Measurements from ENCODE around the gene NCLN.
A peak's percentile ranks its signal among the peaks of the same experiment; 100 is the strongest.
"Not testable (repeated sequence)": the region's sequence is repeated elsewhere in the genome, so short reads cannot be mapped to it uniquely, and the experiment has no call there.

Gene NCLN

DNA sequence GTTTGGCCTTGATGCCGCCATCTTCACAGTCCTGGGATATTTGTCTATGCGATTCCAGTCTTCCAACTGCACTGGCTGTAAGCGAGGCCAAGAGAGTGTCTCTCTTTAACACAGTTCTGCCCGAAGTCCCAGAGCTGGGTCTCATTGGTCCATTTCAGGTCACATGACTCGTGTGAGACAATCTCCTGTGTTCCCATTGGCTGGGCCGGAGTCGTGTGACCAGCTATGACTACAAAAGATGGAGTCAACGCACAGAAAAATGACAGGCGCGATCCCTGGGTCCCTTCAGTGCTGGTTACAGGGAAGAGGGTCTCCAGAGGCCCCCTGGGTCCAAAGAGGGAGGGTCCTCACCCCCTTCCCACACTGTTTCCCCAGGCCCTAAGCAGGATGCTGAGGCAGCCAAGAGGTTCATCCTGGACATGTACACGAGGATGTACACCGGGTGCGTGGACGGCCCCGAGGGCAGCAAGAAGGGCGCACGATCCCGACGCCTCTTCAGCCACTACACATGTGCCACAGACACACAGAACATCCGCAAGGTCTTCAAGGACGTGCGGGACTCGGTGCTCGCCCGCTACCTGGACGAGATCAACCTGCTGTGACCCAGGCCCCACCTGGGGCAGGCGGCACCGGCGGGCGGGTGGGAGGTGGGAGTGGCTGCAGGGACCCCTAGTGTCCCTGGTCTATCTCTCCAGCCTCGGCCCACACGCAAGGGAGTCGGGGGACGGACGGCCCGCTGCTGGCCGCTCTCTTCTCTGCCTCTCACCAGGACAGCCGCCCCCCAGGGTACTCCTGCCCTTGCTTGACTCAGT lies 23.1 kb upstream of the NCLN start:
- no peaks in the 10 kb centered on the region for H3K27me3 Mint-ChIP-seq
- H3K4me1 Mint-ChIP-seq (ENCODE audit: low read depth), result peaks cover 46% of the 10 kb centered on the region
- peaks cover 11% of the 10 kb centered on the region for H3K36me3 Mint-ChIP-seq (ENCODE audit: low read depth)
- H3K9me3 Mint-ChIP-seq, result peaks cover 9% of the 10 kb centered on the region
- H3K27ac Mint-ChIP-seq, result no peak overlapping the region
- intact Hi-C loops (cut with micrococcal nuclease), result loop anchor here (5.0 kb wide), 1 partner anchor 35 kb away; no protein-coding TSS in a partner anchor
- H3K4me3 Mint-ChIP-seq, result no peak overlapping the region

DNA sequence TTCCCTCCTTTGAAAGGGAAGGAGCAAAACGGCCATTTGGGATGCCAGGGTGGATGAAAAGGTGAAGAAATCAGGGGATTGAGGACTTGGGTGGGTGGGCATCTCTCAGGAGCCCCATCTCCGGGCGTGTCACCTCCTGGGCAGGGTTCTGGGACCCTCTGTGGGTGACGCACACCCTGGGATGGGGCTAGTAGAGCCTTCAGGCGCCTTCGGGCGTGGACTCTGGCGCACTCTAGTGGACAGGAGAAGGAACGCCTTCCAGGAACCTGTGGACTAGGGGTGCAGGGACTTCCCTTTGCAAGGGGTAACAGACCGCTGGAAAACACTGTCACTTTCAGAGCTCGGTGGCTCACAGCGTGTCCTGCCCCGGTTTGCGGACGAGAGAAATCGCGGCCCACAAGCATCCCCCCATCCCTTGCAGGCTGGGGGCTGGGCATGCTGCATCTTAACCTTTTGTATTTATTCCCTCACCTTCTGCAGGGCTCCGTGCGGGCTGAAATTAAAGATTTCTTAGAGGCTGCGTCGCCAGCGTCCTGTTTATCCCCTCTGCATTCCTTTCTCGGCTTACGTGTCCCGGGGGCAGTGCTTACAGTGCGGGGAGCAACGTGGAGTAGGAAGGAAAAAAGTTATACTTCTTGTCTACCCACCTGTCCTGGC lies 22.4 kb upstream of the NCLN start:
- H3K27ac Mint-ChIP-seq, result no peak overlapping the region
- H3K9me3 Mint-ChIP-seq, result peaks cover 9% of the 10 kb centered on the region
- H3K36me3 Mint-ChIP-seq (ENCODE audit: low read depth), result peaks cover 18% of the 10 kb centered on the region
- H3K4me1 Mint-ChIP-seq (ENCODE audit: low read depth), result peaks cover 53% of the 10 kb centered on the region
- intact Hi-C loops (cut with micrococcal nuclease), result loop anchor here (5.0 kb wide), 1 partner anchor 36 kb away; no protein-coding TSS in a partner anchor
- no peak overlapping the region for H3K4me3 Mint-ChIP-seq
- no peaks in the 10 kb centered on the region for H3K27me3 Mint-ChIP-seq

DNA sequence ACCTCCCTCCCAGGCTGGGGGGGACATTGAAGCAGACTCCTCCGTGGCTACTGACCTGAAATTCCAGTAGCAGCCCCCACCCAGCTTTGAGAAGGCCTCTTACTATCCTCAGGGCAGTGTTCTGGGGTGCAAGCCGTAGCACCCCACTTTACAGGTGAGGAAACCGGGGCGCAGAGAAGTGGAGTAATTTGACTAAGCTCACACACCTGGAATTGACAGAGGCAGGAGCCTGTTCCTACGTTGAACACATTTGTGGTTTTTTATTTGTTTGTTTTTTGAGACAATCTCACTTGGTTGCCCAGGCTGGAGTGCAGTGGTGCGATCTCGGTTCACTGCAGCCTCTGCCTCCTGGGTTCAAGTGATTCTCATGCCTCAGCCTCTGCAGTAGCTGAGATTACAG lies 21.8 kb upstream of the NCLN start:
- H3K27me3 Mint-ChIP-seq, result no peaks in the 10 kb centered on the region
- no peak overlapping the region for H3K4me3 Mint-ChIP-seq
- peaks cover 18% of the 10 kb centered on the region for H3K36me3 Mint-ChIP-seq (ENCODE audit: low read depth)
- H3K9me3 Mint-ChIP-seq, result peaks cover 9% of the 10 kb centered on the region
- no peak overlapping the region for H3K27ac Mint-ChIP-seq
- intact Hi-C loops (cut with micrococcal nuclease), result loop anchor here (5.0 kb wide), 1 partner anchor 37 kb away; no protein-coding TSS in a partner anchor
- peaks cover 54% of the 10 kb centered on the region for H3K4me1 Mint-ChIP-seq (ENCODE audit: low read depth)

DNA sequence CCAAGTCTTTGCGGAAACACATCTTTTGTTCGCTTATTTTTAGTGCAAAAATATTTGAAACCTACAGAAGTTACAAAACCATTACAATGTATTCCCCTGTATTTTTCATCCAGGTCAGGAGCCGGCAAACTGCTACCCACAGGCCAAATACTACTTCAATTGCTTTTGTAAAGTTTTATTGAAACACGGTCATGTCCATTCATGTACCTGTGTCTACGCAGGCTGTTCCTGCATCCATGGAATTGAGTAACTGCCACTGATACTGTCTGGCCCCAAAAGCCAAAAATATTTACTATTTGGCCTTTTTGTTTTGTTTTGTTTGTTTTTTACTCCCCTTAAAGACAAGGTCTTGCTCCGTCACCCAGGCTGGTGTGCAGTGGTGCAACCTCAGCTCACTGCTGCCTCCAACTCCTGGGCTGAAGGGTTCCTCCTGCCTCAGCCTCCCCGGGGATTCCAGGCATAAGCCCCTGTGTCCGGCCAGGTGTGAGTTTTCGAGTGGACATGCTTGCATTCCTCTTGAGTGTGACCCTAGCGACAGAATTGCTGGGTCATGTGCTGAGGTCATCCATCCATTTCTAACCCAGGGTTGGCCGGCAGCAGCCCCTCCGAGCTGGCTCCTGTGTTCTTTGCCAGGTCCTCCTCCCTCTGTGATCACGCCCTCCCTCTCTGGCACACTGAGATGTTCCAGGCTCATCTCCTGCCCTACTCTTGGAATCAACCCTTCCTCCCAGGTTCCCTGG lies 18.0 kb upstream of the NCLN start:
- H3K27me3 Mint-ChIP-seq, result no peaks in the 10 kb centered on the region
- no peak overlapping the region for H3K4me3 Mint-ChIP-seq
- peaks cover 18% of the 10 kb centered on the region for H3K36me3 Mint-ChIP-seq (ENCODE audit: low read depth)
- peak overlapping the region; percentile 33 for H3K27ac Mint-ChIP-seq
- H3K9me3 Mint-ChIP-seq, result no peaks in the 10 kb centered on the region
- intact Hi-C loops (cut with micrococcal nuclease), result no loop called here
- H3K4me1 Mint-ChIP-seq (ENCODE audit: low read depth), result peaks cover 71% of the 10 kb centered on the region

DNA sequence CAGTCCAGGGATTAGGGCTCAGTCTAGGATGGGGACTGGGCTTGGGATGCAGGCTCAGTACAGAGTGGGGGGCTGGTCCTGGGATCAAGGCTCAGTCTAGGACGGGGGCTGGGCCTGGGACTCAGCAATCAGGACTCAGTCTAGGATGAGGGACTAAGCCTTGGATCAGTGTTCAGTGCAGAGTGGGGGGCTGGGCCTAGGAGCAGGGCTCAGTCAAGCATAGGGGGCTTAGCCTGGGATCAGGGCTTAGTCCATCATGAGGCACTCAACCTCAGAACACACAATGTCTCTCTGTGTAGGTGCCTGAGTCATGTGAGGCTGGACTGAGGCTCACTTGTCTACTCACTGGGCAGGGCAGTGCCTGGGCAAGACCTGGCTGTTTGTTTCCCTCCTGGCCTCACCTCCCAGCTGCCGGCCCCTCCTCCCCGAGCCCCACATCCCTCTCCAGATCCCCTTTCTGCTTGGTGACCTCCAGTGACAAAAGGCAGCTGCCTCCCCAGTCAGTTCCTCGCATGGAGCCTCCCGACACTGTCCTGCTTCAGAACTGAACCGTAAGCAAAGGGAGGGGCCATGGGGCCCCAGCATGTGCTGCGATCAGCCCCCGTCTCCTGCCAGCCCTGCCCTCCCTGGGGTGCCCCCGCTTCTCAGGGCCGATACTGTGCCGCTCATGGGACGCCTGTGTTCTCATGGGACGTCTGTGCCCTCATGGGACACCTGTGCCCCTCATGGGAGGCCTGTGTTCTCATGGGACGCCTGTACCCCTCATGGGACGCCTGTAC lies 13.6 kb upstream of the NCLN start:
- H3K36me3 Mint-ChIP-seq (ENCODE audit: low read depth), result peaks cover 7% of the 10 kb centered on the region
- no peaks in the 10 kb centered on the region for H3K9me3 Mint-ChIP-seq
- H3K4me3 Mint-ChIP-seq, result no peak overlapping the region
- intact Hi-C loops (cut with micrococcal nuclease), result no loop called here
- H3K27ac Mint-ChIP-seq, result peak overlapping the region; percentile 20
- H3K4me1 Mint-ChIP-seq (ENCODE audit: low read depth), result peaks cover 57% of the 10 kb centered on the region
- H3K27me3 Mint-ChIP-seq, result no peaks in the 10 kb centered on the region

DNA sequence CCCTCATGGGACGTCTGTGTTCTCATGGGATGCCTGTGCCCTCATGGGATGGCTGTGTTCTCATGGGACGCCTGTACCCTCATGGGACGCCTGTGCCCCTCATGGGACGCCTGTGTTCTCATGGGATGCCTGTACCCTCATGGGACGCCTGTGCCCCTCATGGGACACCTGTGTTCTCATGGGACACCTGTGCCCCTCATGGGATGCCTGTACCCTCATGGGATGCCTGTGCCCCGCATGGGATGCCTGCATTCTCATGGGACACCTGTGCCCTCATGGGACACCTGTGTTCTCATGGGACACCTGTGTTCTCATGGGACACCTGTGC lies 13.1 kb upstream of the NCLN start:
- H3K27me3 Mint-ChIP-seq; H3K4me3 Mint-ChIP-seq; H3K9me3 Mint-ChIP-seq; intact Hi-C loops (cut with micrococcal nuclease); H3K36me3 Mint-ChIP-seq (ENCODE audit: low read depth): not testable (repeated sequence)
- Mint-ChIP-seq H3K27ac (peak overlapping the region; percentile 20), H3K4me1 (ENCODE audit: low read depth) (peaks cover 60% of the 10 kb centered on the region)

DNA sequence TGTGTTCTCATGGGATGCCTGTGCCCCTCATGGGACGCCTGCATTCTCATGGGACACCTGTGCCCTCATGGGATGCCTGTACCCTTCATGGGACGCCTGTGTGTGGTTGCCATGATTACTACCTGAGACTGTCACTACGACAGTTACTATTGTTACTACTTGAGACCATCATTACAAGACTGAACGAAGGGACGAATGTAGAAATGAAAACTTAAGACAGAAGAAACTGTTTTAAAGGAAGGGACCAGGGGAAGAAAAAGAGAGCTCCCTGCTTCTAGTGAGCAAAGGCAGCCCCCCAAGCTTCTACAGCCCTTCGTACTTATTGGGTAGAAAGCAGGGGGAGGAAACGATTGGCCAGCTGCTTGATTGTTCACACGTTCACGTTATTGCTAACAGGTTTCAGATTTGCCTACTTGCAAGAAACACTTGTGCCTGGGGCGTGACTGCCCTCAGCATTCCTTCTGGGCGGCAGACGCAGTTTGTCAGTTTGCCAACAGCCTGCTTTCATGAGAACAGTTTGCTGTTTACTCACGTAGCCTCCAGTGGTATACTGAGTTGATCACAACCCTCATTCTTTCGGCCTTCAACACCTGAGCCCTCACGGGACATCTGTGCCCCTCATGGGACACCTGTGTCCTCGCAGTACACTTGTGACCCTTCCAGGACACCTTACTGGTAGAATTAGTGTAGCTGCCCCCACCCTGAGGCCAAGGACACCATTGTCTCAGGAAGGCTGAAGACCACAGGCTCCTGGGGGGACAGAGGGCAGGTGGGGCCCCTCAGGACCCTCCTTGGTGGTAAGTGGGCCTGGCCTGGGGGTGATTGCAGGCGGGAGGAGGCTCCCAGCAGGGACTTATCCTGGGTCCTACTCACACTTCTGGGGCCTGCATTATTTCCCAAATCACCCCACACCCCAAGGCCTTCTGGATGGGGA lies 9.7 kb upstream of the NCLN start:
- intact Hi-C loops (cut with micrococcal nuclease), result no loop called here
- H3K9me3 Mint-ChIP-seq, result no peaks in the 10 kb centered on the region
- H3K4me3 Mint-ChIP-seq, result no peak overlapping the region
- H3K27ac Mint-ChIP-seq, result peak overlapping the region; percentile 70
- H3K27me3 Mint-ChIP-seq, result no peaks in the 10 kb centered on the region
- H3K4me1 Mint-ChIP-seq (ENCODE audit: low read depth), result peaks cover 61% of the 10 kb centered on the region
- H3K36me3 Mint-ChIP-seq (ENCODE audit: low read depth), result no peaks in the 10 kb centered on the region

DNA sequence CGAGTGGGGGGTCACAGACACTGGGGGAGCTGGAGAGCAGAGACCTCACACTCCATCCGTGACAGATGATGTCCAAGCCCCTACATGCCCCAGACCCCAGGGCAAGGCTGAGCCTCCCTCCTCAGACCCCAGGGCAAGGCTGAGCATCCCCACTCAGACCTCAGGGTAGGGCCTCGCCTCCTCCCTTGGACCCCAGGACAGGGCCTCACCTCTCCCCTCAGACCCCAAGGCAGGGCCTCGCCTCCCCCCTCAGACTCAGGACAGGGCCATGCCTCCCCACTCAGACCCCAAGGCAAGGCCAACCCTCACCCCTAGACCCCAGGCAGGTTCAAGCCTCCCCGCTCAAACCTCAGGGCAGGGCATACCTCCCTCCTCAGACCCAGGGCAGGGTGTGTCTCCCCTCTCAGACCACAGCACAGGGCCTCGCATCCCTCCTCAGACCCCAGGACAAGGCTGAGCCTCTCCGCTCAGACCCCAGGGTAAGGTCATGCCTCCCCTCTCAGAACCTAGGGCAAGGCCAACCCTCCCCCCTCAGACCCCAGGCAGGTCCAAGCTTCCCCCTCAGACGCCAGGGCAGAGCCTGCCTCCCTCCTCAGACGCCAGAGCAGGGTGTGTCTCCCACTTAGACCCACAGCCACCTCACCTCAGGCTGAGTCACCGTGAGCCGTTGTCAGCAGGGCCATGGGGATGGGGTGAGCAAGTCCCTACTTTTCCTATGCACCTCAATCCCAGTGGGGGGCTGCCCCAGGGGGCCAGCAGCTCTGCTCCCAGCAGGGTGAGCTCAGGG lies 8.8 kb upstream of the NCLN start:
- no peaks in the 10 kb centered on the region for H3K9me3 Mint-ChIP-seq
- H3K27ac Mint-ChIP-seq, result peak overlapping the region; percentile 70
- intact Hi-C loops (cut with micrococcal nuclease), result no loop called here
- H3K27me3 Mint-ChIP-seq, result no peaks in the 10 kb centered on the region
- peak overlapping the region; percentile 53 for H3K4me3 Mint-ChIP-seq
- H3K4me1 Mint-ChIP-seq (ENCODE audit: low read depth), result peaks cover 53% of the 10 kb centered on the region
- no peaks in the 10 kb centered on the region for H3K36me3 Mint-ChIP-seq (ENCODE audit: low read depth)

DNA sequence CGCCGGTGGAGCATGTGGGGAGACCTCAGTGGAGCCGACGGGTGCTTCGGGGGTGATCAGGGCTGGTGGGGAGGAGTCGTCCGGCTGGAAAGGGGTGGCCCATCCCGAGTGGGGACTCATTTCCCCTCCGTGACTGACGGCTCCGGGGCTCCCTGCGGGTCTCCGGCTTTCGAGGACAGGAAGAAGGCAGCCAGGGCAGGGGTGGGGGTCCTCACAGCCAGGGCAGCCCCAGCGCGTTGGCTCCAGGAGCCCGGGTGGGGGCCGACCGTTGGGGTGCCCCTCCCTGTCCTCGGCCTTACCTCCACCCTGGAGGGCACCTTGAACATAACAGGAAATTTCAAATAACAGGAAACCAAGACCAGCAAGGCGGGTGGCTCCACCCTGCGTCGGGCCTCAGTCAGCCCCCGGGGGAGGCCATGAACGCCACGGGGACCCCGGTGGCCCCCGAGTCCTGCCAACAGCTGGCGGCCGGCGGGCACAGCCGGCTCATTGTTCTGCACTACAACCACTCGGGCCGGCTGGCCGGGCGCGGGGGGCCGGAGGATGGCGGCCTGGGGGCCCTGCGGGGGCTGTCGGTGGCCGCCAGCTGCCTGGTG lies 7.3 kb upstream of the NCLN start, which contains the start of gene S1PR4:
Gene S1PR4 (plus strand): TSS at position 393 of the 596 bp plus-strand sequence. CDS start 24 bp downstream, at position 417.
- H3K27ac Mint-ChIP-seq, result peak within 1 kb of the TSS; percentile 97
- H3K27me3 Mint-ChIP-seq, result no peaks in the 10 kb centered on the region
- H3K4me3 Mint-ChIP-seq, result peak within 1 kb of the TSS; percentile 84
- no peaks in the 10 kb centered on the region for H3K36me3 Mint-ChIP-seq (ENCODE audit: low read depth)
- intact Hi-C loops (cut with micrococcal nuclease), result no loop called here
- H3K4me1 Mint-ChIP-seq (ENCODE audit: low read depth), result peaks cover 52% of the 10 kb centered on the region
- H3K9me3 Mint-ChIP-seq, result no peaks in the 10 kb centered on the region

DNA sequence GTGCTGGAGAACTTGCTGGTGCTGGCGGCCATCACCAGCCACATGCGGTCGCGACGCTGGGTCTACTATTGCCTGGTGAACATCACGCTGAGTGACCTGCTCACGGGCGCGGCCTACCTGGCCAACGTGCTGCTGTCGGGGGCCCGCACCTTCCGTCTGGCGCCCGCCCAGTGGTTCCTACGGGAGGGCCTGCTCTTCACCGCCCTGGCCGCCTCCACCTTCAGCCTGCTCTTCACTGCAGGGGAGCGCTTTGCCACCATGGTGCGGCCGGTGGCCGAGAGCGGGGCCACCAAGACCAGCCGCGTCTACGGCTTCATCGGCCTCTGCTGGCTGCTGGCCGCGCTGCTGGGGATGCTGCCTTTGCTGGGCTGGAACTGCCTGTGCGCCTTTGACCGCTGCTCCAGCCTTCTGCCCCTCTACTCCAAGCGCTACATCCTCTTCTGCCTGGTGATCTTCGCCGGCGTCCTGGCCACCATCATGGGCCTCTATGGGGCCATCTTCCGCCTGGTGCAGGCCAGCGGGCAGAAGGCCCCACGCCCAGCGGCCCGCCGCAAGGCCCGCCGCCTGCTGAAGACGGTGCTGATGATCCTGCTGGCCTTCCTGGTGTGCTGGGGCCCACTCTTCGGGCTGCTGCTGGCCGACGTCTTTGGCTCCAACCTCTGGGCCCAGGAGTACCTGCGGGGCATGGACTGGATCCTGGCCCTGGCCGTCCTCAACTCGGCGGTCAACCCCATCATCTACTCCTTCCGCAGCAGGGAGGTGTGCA lies 6.6 kb upstream of the NCLN start:
- Mint-ChIP-seq H3K27me3 (no peaks in the 10 kb centered on the region), H3K36me3 (ENCODE audit: low read depth) (peaks cover 3% of the 10 kb centered on the region), H3K27ac (peak overlapping the region; percentile 97), H3K9me3 (no peaks in the 10 kb centered on the region), H3K4me3 (peak overlapping the region; percentile 84), H3K4me1 (ENCODE audit: low read depth) (peaks cover 58% of the 10 kb centered on the region)
- intact Hi-C loops (cut with micrococcal nuclease), result no loop called here

DNA sequence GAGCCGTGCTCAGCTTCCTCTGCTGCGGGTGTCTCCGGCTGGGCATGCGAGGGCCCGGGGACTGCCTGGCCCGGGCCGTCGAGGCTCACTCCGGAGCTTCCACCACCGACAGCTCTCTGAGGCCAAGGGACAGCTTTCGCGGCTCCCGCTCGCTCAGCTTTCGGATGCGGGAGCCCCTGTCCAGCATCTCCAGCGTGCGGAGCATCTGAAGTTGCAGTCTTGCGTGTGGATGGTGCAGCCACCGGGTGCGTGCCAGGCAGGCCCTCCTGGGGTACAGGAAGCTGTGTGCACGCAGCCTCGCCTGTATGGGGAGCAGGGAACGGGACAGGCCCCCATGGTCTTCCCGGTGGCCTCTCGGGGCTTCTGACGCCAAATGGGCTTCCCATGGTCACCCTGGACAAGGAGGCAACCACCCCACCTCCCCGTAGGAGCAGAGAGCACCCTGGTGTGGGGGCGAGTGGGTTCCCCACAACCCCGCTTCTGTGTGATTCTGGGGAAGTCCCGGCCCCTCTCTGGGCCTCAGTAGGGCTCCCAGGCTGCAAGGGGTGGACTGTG lies 5.9 kb upstream of the NCLN start:
- Mint-ChIP-seq H3K4me3 (peak overlapping the region; percentile 84), H3K4me1 (ENCODE audit: low read depth) (peaks cover 64% of the 10 kb centered on the region)

More for the DNA sequence above, 5.9 kb upstream of the NCLN start:
- Mint-ChIP-seq H3K27me3 (no peaks in the 10 kb centered on the region), H3K9me3 (no peaks in the 10 kb centered on the region), H3K36me3 (ENCODE audit: low read depth) (peaks cover 7% of the 10 kb centered on the region), H3K27ac (peak overlapping the region; percentile 97)
- intact Hi-C loops (cut with micrococcal nuclease), result no loop called here
